GM10266 (cell line): ENCODE data around the gene MYMX.

Source experiments
- DNase-seq: peaks from one replicate; pipeline ENCODE4 v3.0.0; 2012; ENCODE audit errors: extremely low spot score
- TF ChIP-seq, protein P1 (sequence below): IDR thresholded peaks from 2 replicates; pipeline ENCODE4 v1.5.1; 2012; ENCODE audit warnings: mild to moderate bottlenecking, low read depth; ENCODE audit not compliant: control insufficient read depth, insufficient read depth; ENCODE audit errors: missing control alignments

The MYMX gene

DNA sequence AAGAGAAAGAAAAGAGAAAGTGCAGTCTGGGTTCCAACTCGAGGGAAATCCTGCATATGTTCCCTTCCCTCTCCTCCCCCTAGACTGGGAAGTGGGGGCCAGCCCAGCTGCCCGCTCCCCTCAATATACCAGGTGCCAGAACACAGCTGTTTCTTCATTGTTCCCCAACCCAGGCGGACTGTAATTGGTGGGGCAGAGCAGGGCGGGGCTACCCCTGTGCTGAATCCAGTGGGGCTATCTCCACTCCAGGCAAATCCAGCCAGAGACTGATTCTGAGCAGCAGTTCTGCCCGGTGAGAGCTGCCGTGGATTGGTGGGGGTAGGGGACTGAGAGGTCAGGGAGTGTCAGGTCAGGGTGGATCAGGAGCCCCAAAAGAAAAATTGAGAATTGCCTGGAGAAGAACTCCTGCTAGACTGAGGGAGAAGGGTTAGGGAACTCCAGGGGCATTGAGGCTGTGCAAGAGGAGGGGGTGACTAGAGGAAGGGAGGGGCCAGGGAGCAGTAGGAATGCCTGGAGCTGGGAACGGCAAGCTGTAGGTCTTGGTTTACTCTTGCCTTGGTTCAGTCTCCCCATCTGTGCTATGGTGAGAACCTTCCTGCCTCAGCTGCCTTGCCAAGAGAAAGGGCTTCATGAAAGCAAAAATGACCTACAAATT, at the start of gene MYMX:
Gene MYMX, plus strand, starts transcription at position 250 of the 655 bp plus-strand sequence. CDS start 546 bp downstream, outside the sequence.
- DNase-seq: no peak
- TF ChIP-seq, protein P1, sequence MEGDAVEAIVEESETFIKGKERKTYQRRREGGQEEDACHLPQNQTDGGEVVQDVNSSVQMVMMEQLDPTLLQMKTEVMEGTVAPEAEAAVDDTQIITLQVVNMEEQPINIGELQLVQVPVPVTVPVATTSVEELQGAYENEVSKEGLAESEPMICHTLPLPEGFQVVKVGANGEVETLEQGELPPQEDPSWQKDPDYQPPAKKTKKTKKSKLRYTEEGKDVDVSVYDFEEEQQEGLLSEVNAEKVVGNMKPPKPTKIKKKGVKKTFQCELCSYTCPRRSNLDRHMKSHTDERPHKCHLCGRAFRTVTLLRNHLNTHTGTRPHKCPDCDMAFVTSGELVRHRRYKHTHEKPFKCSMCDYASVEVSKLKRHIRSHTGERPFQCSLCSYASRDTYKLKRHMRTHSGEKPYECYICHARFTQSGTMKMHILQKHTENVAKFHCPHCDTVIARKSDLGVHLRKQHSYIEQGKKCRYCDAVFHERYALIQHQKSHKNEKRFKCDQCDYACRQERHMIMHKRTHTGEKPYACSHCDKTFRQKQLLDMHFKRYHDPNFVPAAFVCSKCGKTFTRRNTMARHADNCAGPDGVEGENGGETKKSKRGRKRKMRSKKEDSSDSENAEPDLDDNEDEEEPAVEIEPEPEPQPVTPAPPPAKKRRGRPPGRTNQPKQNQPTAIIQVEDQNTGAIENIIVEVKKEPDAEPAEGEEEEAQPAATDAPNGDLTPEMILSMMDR: no peak

DNA sequence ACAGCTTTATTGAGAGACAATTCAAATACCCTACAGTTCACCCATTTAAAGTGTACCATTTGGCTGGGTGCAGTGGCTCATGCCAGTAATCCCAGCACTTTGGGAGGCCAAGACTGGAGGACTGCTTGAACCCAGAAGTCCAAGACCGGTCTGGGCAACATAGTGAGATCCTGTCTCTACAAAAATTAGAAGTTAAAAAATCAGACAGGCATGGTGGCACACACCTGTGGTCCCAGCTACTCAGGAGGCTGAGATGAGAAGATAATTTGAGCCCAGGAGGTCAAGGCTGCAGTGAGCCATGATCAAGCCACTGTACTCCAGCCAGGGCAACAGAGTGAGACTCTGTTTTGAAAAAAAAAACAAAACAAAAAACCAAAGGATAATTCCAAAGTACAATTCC, 49.2 kb upstream of the MYMX start:
- TF ChIP-seq, protein P1: no peak
- no peak for DNase-seq

DNA sequence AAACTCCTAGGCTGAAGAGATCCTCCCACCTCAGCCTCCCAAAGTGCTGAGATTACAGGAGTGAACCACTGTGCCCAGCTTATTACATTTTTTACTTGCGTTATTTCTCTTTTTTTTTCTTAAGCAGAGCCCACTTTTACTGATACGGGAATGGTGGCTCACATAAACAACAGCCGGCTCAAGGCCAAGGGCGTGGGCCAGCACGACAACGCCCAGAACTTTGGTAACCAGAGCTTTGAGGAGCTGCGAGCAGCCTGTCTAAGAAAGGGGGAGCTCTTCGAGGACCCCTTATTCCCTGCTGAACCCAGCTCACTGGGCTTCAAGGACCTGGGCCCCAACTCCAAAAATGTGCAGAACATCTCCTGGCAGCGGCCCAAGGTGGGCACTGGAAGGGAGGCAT, 47.6 kb upstream of the MYMX start:
- no peak for DNase-seq
- TF ChIP-seq, protein P1: no peak

DNA sequence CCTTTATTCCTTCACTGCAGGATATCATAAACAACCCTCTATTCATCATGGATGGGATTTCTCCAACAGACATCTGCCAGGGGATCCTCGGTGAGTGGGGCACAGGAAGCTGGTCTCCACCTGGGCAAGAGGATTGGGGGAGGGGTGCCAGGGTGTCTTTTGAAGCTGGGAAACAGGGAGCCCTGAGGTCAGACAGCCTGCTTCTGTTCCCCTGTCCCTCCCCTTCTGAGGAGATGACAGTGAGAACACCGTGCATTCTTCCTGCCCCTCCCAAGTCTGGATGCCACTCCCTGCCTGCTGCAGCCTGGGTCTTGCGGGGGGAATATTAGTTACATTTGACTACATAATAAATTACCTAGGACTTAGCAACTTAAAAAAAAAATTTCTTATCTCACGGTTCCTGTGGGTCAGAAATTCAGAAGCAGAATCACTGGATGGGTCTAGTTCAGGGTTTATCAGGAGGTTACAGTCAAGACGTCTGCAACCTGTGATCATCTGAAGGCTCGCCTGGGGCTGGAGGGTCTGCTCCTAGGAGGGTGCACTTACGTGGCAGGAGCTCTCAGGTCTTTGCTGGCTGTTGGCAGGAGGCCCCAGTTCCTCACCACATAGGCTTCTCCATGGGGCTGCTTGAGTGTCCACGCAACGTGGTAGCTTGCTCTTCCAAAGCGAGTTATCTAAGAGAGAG, 46.7 kb upstream of the MYMX start:
- TF ChIP-seq, protein P1: no peak
- no peak for DNase-seq

DNA sequence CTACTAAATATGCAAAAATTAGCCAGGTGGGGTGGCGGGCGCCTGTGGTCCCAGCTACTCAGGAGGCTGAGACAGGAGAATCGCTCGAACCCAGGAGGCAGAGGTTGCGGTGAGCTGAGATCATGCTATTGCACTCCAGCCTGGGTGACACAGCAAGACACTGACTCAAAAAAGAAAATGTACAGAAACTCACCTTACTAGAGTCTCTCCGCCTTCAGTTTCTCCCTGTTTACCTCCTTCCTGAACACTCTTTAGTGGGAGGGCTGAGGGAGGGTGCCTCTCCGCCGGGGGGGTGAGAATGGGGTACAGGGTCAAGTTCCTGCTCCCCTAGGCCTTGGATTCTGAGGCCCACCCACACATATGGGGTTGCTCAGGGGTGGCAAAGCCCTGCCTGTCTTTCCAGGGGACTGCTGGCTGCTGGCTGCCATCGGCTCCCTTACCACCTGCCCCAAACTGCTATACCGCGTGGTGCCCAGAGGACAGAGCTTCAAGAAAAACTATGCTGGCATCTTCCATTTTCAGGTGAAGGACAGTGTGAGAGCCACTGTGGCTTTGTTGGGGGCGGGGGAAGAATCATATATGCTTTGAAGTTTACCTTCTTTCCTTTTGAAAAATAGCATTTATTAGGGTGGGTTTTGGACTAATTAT, 44.7 kb upstream of the MYMX start:
- TF ChIP-seq, protein P1: no peak
- DNase-seq: no peak

DNA sequence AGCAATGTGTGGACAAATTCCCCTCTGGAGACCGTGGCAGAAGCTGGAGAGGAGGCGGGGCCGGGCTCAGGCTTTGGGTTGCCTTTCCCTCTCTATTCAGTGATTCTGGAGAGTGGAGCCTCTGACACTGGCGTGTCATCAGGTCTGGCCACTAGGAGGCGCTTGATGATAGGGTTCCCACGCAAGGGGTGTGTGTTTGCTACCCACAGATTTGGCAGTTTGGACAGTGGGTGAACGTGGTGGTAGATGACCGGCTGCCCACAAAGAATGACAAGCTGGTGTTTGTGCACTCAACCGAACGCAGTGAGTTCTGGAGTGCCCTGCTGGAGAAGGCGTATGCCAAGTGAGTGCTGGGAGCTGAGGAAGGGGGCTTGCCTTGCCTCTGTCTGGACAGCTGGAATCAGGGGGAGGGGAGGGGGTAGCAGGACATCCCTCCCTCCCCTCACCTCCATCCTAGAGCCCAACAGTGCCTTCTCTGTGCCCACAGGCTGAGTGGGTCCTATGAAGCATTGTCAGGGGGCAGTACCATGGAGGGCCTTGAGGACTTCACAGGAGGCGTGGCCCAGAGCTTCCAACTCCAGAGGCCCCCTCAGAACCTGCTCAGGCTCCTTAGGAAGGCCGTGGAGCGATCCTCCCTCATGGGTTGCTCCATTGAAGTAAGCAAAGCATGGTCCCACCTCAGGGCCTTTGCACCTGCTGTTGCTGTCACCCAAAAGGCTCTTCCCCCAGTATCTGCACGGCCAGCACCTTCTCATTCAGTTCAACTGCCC, 43.8 kb upstream of the MYMX start:
- TF ChIP-seq, protein P1: peak; percentile 95
- DNase-seq: peak; percentile 81
